SU-DHL-6 (cell line): ENCODE data around the gene GCNT4.

ENCODE experiments used
- H2AFZ ChIP-seq: fragments of 200-600 bp; sonication (generic); 2 replicates; pipeline ENCODE4 v1.6.1; 2014; ENCODE audit warnings: low read depth, mild to moderate bottlenecking, moderate library complexity, mixed read lengths, antibody characterized with exemption, low read length; ENCODE audit not compliant: severe bottlenecking
- H3F3A ChIP-seq: fragments of 200-600 bp; shearing (Covaris generic); 2 replicates; pipeline ENCODE4 v1.6.0; 2016; ENCODE audit warnings: antibody characterized with exemption, mild to moderate bottlenecking; ENCODE audit not compliant: insufficient read depth
- H3K27ac ChIP-seq: fragments of 200-600 bp; sonication (generic); 2 replicates; pipeline ENCODE4 v1.5.1; 2016; ENCODE audit warnings: low read depth, mild to moderate bottlenecking, low read length, moderate library complexity, mixed read lengths
- H3K27me3 ChIP-seq: fragments of 200-600 bp; sonication (generic), shearing (Covaris generic); 2 replicates; pipeline ENCODE4 v1.6.0; 2014; ENCODE audit warnings: mild to moderate bottlenecking, low read length
- H3K36me3 ChIP-seq: fragments of 200-600 bp; sonication (generic); 2 replicates; pipeline ENCODE4 v1.6.1; 2014; ENCODE audit warnings: mild to moderate bottlenecking, low read length, mixed read lengths
- H3K4me2 ChIP-seq: fragments of 300-600, 200-600 bp; shearing (Covaris generic), sonication (generic); 2 replicates; pipeline ENCODE4 v1.6.0; 2014; ENCODE audit warnings: low read length, low read depth, mild to moderate bottlenecking; ENCODE audit not compliant: poor library complexity, severe bottlenecking
- H3K4me3 ChIP-seq: fragments of 200-600 bp; sonication (generic); 2 replicates; pipeline ENCODE4 v1.5.1; 2014; ENCODE audit warnings: antibody characterized with exemption, low read length, mild to moderate bottlenecking, mixed read lengths; ENCODE audit not compliant: insufficient read depth, poor library complexity, severe bottlenecking
- H3K79me2 ChIP-seq: fragments of 200-600 bp; sonication (generic); 2 replicates; pipeline ENCODE4 v1.6.1; 2014; ENCODE audit warnings: mild to moderate bottlenecking, low read length, moderate library complexity; ENCODE audit not compliant: insufficient read depth
- H3K9ac ChIP-seq: fragments of 200-600 bp; sonication (generic); 2 replicates; pipeline ENCODE4 v1.7.0; 2014; ENCODE audit warnings: mild to moderate bottlenecking, low read length
- H3K9me2 ChIP-seq: fragments of 200-600 bp; sonication (generic); replicated peaks from 2 replicates; pipeline ENCODE4 v1.6.1; 2014; ENCODE audit warnings: low read length; ENCODE audit not compliant: insufficient read depth
- H3K9me3 ChIP-seq: fragments of 200-600 bp; sonication (generic); 2 replicates; pipeline ENCODE4 v1.6.1; 2014; ENCODE audit warnings: low read length, mixed read lengths; ENCODE audit not compliant: insufficient read depth
- H4K20me1 ChIP-seq: fragments of 200-600 bp; sonication (generic); 2 replicates; pipeline ENCODE4 v1.6.1; 2014; ENCODE audit warnings: low read depth, mild to moderate bottlenecking, antibody characterized with exemption, low read length, moderate library complexity, mixed read lengths
- CTCF ChIP-seq: fragments of 200-600 bp; sonication (generic); IDR thresholded peaks from one replicate; pipeline ENCODE4 v1.5.1; 2017; ENCODE audit warnings: antibody characterized with exemption, mild to moderate bottlenecking, low read length, moderate library complexity; ENCODE audit not compliant: insufficient read depth, poor library complexity, severe bottlenecking
- EZH2phosphoT487 ChIP-seq: fragments of 200-600 bp; sonication (generic), shearing (Covaris generic); conservative IDR thresholded peaks from 2 replicates; pipeline ENCODE4 v1.6.1; 2018; ENCODE audit warnings: mild to moderate bottlenecking, antibody characterized with exemption, low read length, moderate library complexity, mixed read lengths

GCNT4 gene

GRCh38 chr5:75028090-75028489 is 24.3 kb downstream of the GCNT4 start:
- no peaks in the 10 kb centered on the region for H3K36me3 ChIP-seq
- H3K4me3 ChIP-seq = no peak overlapping the region
- no peak overlapping the region for H3K9ac ChIP-seq
- no peaks in the 10 kb centered on the region for H3K9me3 ChIP-seq
- no peak overlapping the region for H3K4me2 ChIP-seq
- TF ChIP-seq EZH2phosphoT487 (no peak), CTCF (no peak)
- no peaks in the 10 kb centered on the region for H3F3A ChIP-seq
- no peaks in the 10 kb centered on the region for H3K79me2 ChIP-seq
- H3K27ac ChIP-seq = no peak overlapping the region
- H3K9me2 ChIP-seq = no peaks in the 10 kb centered on the region
- no peaks in the 10 kb centered on the region for H4K20me1 ChIP-seq
- no peaks in the 10 kb centered on the region for H3K27me3 ChIP-seq
- H2AFZ ChIP-seq = no peak overlapping the region

DNA sequence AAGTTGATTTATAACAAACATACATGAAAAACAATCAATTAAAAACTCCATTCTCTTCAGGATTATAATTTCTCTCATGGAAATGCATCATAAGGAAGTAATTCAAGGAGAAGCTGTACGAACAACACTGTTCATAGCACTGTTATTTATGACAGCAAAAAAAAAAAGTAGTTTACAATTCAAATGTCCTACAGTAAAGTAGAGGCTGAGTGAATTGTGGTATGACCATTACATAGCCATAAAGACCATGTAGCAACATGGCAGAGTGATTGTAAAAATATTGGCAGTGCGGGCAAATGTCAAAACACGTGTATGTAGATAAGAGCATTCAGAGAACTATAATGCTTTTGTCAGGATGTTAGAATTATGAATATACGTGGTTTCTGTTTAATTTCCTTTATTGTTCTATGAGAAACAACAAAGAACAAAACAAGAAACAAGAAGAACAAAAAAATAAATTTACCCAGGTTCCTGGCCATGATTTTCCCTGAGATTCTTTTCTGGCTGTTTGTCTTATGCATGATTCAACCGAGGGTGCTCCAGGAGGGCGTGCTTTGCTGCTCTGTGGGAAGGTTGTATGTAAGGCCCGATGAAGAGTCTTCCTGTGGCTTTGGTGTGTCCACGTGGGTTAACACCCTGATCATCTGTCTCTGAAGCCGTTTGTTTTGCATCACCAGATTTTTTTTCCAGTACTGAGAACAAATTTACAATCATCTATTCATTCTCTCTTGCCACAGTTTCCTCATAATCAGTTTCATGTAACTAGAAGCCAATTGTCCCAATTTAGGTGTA is 28.8 kb downstream of the GCNT4 start:
- no peaks in the 10 kb centered on the region for H4K20me1 ChIP-seq
- no peak overlapping the region for H2AFZ ChIP-seq
- H3K27me3 ChIP-seq = no peaks in the 10 kb centered on the region
- H3K4me3 ChIP-seq = no peak overlapping the region
- TF ChIP-seq EZH2phosphoT487 = no peak
- TF ChIP-seq CTCF = no peak
- no peaks in the 10 kb centered on the region for H3K9me3 ChIP-seq
- H3K9me2 ChIP-seq = no peaks in the 10 kb centered on the region
- no peaks in the 10 kb centered on the region for H3F3A ChIP-seq
- no peak overlapping the region for H3K9ac ChIP-seq
- H3K27ac ChIP-seq = no peak overlapping the region
- no peak overlapping the region for H3K4me2 ChIP-seq
- H3K36me3 ChIP-seq = no peaks in the 10 kb centered on the region
- no peaks in the 10 kb centered on the region for H3K79me2 ChIP-seq

- Histone ChIP-seq H3K36me3 (no peaks in the 10 kb centered on the region), H3K27ac (no peak overlapping the region), H3K27me3 (no peaks in the 10 kb centered on the region), H3K9me3 (no peaks in the 10 kb centered on the region), H3K9ac (no peak overlapping the region), H3K4me2 (no peak overlapping the region), H3F3A (no peaks in the 10 kb centered on the region), H3K9me2 (no peaks in the 10 kb centered on the region), H2AFZ (no peak overlapping the region), H3K79me2 (no peaks in the 10 kb centered on the region), H4K20me1 (no peaks in the 10 kb centered on the region), H3K4me3 (no peak overlapping the region)
- no peak for TF ChIP-seq EZH2phosphoT487
- TF ChIP-seq CTCF = no peak
Observed at GRCh38 chr5:75021800-75022199, 30.6 kb downstream of the GCNT4 start.
